ENCODE measurements around the gene CDK17. TPM values are rescaled to one million over a fixed set of nuclear protein-coding genes. Genes with fewer than 3 reads are reported as not detected.

The CDK17 gene
- total and polyA plus RNA-seq, 2 experiments from 2014 or later, result 29.3 to 62.7 TPM

GRCh38 chr12:96444399-96444798 is 44.2 kb upstream of the CDK17 start:
- no peaks in the 10 kb centered on the region for H3K9me2 ChIP-seq (ENCODE audit: insufficient read depth)
- H4K20me1 ChIP-seq (ENCODE audit: insufficient read depth), result no peaks in the 10 kb centered on the region
- H3K4me3 ChIP-seq, result no peak overlapping the region
- no peak for DNase-seq
- H3K9ac ChIP-seq, result no peak overlapping the region
- peaks cover 31% of the 10 kb centered on the region for H3K4me1 ChIP-seq (ENCODE audit: insufficient read depth)
- H3K9me3 ChIP-seq (ENCODE audit: low read depth), result no peaks in the 10 kb centered on the region
- no peaks in the 10 kb centered on the region for H3K79me2 ChIP-seq (ENCODE audit: insufficient read depth)
- no peaks in the 10 kb centered on the region for H3K36me3 ChIP-seq (ENCODE audit: low read depth)
- no peak overlapping the region for H3K4me2 ChIP-seq (ENCODE audit: unreplicated experiment)
- WGBS, 2 experiments (ENCODE audit: low coverage in 1 of 2, low lambda C conversion rate in 2 of 2, missing lambda C conversion rate in 2 of 2), result 97% methylated on average over 10 of the region's 10 CpGs
- no peaks in the 10 kb centered on the region for H3K27me3 ChIP-seq (replicated peaks; ENCODE audit: insufficient read depth)
- TF ChIP-seq EZH2phosphoT487 (IDR thresholded peaks at IDR 0.05; ENCODE audit: insufficient read depth, low read depth), result no peak
- TF ChIP-seq EZH2 (IDR thresholded peaks at IDR 0.05; ENCODE audit: insufficient read depth, poor library complexity, severe bottlenecking), result no peak
- no peak overlapping the region for H2AFZ ChIP-seq
- in situ Hi-C loops (cut with MboI), result no loop called here
- peak overlapping the region; percentile 89 for H3K27ac ChIP-seq
- peaks cover 31% of the 10 kb centered on the region for H3F3A ChIP-seq (ENCODE audit: insufficient read depth)

- H4K20me1 ChIP-seq (ENCODE audit: insufficient read depth), result no peaks in the 10 kb centered on the region
- H2AFZ ChIP-seq, result no peak overlapping the region
- no peak overlapping the region for H3K4me2 ChIP-seq (ENCODE audit: unreplicated experiment)
- 93 to 98% methylated on average over 3 of the region's 3 CpGs for WGBS, 2 experiments (ENCODE audit: low coverage in 1 of 2, low lambda C conversion rate in 2 of 2, missing lambda C conversion rate in 2 of 2)
- H3K36me3 ChIP-seq (ENCODE audit: low read depth), result no peaks in the 10 kb centered on the region
- no peaks in the 10 kb centered on the region for H3K9me3 ChIP-seq (ENCODE audit: low read depth)
- H3K27ac ChIP-seq, result no peak overlapping the region
- in situ Hi-C loops (cut with MboI), result no loop called here
- H3K9me2 ChIP-seq (ENCODE audit: insufficient read depth), result no peaks in the 10 kb centered on the region
- TF ChIP-seq EZH2 (IDR thresholded peaks at IDR 0.05; ENCODE audit: insufficient read depth, poor library complexity, severe bottlenecking) (no peak), EZH2phosphoT487 (IDR thresholded peaks at IDR 0.05; ENCODE audit: insufficient read depth, low read depth) (no peak)
- H3F3A ChIP-seq (ENCODE audit: insufficient read depth), result peaks cover 31% of the 10 kb centered on the region
- H3K9ac ChIP-seq, result no peak overlapping the region
- H3K79me2 ChIP-seq (ENCODE audit: insufficient read depth), result no peaks in the 10 kb centered on the region
- no peak overlapping the region for H3K4me3 ChIP-seq
- DNase-seq, result no peak
- peaks cover 31% of the 10 kb centered on the region for H3K4me1 ChIP-seq (ENCODE audit: insufficient read depth)
- H3K27me3 ChIP-seq (replicated peaks; ENCODE audit: insufficient read depth), result no peaks in the 10 kb centered on the region
Measured at GRCh38 chr12:96442906-96443305, 42.7 kb upstream of the CDK17 start.

DNA sequence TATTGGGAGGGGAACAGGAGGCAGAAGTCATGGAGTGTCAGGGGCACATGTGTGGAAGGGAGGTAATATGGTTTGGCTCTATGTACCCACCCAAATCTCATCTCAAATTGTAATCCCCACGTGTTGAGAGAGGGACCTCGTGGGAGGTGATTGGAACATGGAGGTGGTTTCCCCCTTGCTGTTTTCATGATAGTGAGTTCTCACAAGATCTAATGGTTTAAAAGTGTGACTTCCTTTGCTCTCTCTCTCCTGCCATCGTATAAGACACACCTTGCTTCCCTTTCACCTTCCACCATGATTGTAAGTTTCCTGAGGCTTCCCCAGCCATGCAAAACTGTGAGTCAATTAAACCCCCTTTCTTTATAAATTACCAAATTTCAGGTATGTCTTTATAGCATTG is 41.6 kb upstream of the CDK17 start:
- no peak for DNase-seq
- H4K20me1 ChIP-seq (ENCODE audit: insufficient read depth), result no peaks in the 10 kb centered on the region
- no peak overlapping the region for H2AFZ ChIP-seq
- no peak overlapping the region for H3K4me3 ChIP-seq
- H3K27ac ChIP-seq, result no peak overlapping the region
- H3K36me3 ChIP-seq (ENCODE audit: low read depth), result no peaks in the 10 kb centered on the region
- H3K9ac ChIP-seq, result no peak overlapping the region
- no peaks in the 10 kb centered on the region for H3K9me3 ChIP-seq (ENCODE audit: low read depth)
- H3K4me1 ChIP-seq (ENCODE audit: insufficient read depth), result peaks cover 23% of the 10 kb centered on the region
- in situ Hi-C loops (cut with MboI), result no loop called here
- H3K79me2 ChIP-seq (ENCODE audit: insufficient read depth), result no peaks in the 10 kb centered on the region
- H3F3A ChIP-seq (ENCODE audit: insufficient read depth), result peaks cover 25% of the 10 kb centered on the region
- WGBS, 2 experiments (ENCODE audit: low coverage in 1 of 2, low lambda C conversion rate in 2 of 2, missing lambda C conversion rate in 2 of 2), result 69 to 73% methylated on average over 3 of the region's 3 CpGs
- no peak overlapping the region for H3K4me2 ChIP-seq (ENCODE audit: unreplicated experiment)
- no peak for TF ChIP-seq EZH2 (IDR thresholded peaks at IDR 0.05; ENCODE audit: insufficient read depth, poor library complexity, severe bottlenecking)
- no peak for TF ChIP-seq EZH2phosphoT487 (IDR thresholded peaks at IDR 0.05; ENCODE audit: insufficient read depth, low read depth)
- H3K9me2 ChIP-seq (ENCODE audit: insufficient read depth), result no peaks in the 10 kb centered on the region
- no peaks in the 10 kb centered on the region for H3K27me3 ChIP-seq (replicated peaks; ENCODE audit: insufficient read depth)

- Histone ChIP-seq H3K27ac (no peak overlapping the region), H2AFZ (0 out of 2 replicates have a peak overlapping the region, but pooled peaks have one; percentile 1), H4K20me1 (ENCODE audit: insufficient read depth) (no peaks in the 10 kb centered on the region), H3K9me2 (ENCODE audit: insufficient read depth) (no peaks in the 10 kb centered on the region), H3K9ac (no peak overlapping the region), H3K4me3 (no peak overlapping the region), H3K4me2 (ENCODE audit: unreplicated experiment) (no peak overlapping the region), H3K27me3 (replicated peaks; ENCODE audit: insufficient read depth) (no peaks in the 10 kb centered on the region), H3K79me2 (ENCODE audit: insufficient read depth) (no peaks in the 10 kb centered on the region), H3K36me3 (ENCODE audit: low read depth) (no peaks in the 10 kb centered on the region), H3F3A (ENCODE audit: insufficient read depth) (0 out of 2 replicates have a peak, but pooled peaks cover 3% of the 10 kb centered on the region), H3K4me1 (ENCODE audit: insufficient read depth) (no peaks in the 10 kb centered on the region; the same call in none of the 2 replicates), H3K9me3 (ENCODE audit: low read depth) (no peaks in the 10 kb centered on the region)
- DNase-seq, result no peak
- in situ Hi-C loops (cut with MboI), result no loop called here
- no peak for TF ChIP-seq EZH2phosphoT487 (IDR thresholded peaks at IDR 0.05; ENCODE audit: insufficient read depth, low read depth)
- no peak for TF ChIP-seq EZH2 (IDR thresholded peaks at IDR 0.05; ENCODE audit: insufficient read depth, poor library complexity, severe bottlenecking)
- WGBS, 2 experiments (ENCODE audit: low coverage in 1 of 2, low lambda C conversion rate in 2 of 2, missing lambda C conversion rate in 2 of 2), result 81 to 89% methylated on average over 3 of the region's 3 CpGs
Measured at GRCh38 chr12:96438330-96438729, 38.1 kb upstream of the CDK17 start.

DNA sequence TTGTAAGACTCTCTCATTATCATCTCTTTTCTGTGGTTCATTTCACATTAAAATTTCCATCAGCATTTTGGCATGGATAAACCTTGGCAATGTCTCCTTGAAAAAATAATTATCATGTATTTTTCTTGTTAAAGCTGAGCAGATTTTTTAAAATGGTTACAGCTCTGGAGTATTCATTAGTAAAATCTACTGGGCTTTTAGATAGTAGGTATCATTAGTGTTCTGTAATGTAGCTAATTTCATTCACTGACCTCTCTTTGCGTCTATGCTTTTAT is 36.9 kb upstream of the CDK17 start:
- H3K4me2 ChIP-seq (ENCODE audit: unreplicated experiment), result no peak overlapping the region

More for the DNA sequence above, 36.9 kb upstream of the CDK17 start:
- H3K79me2 ChIP-seq (ENCODE audit: insufficient read depth), result no peaks in the 10 kb centered on the region
- no peaks in the 10 kb centered on the region for H3K9me2 ChIP-seq (ENCODE audit: insufficient read depth)
- WGBS, 2 experiments (ENCODE audit: low coverage in 1 of 2, low lambda C conversion rate in 2 of 2, missing lambda C conversion rate in 2 of 2), result 39 to 58% methylated on average over 1 of the region's 1 CpG
- H2AFZ ChIP-seq, result 0 out of 2 replicates have a peak overlapping the region, but pooled peaks have one; percentile 12
- no peak overlapping the region for H3K4me3 ChIP-seq
- no peaks in the 10 kb centered on the region for H4K20me1 ChIP-seq (ENCODE audit: insufficient read depth)
- in situ Hi-C loops (cut with MboI), result no loop called here
- no peaks in the 10 kb centered on the region for H3K36me3 ChIP-seq (ENCODE audit: low read depth)
- H3K27ac ChIP-seq, result no peak overlapping the region
- no peaks in the 10 kb centered on the region for H3K9me3 ChIP-seq (ENCODE audit: low read depth)
- H3K9ac ChIP-seq, result no peak overlapping the region
- TF ChIP-seq EZH2 (IDR thresholded peaks at IDR 0.05; ENCODE audit: insufficient read depth, poor library complexity, severe bottlenecking), result no peak
- TF ChIP-seq EZH2phosphoT487 (IDR thresholded peaks at IDR 0.05; ENCODE audit: insufficient read depth, low read depth), result no peak
- no peak for DNase-seq
- no peaks in the 10 kb centered on the region for H3K27me3 ChIP-seq (replicated peaks; ENCODE audit: insufficient read depth)
- no peaks in the 10 kb centered on the region; the same call in none of the 2 replicates for H3K4me1 ChIP-seq (ENCODE audit: insufficient read depth)
- 0 out of 2 replicates have a peak, but pooled peaks cover 3% of the 10 kb centered on the region for H3F3A ChIP-seq (ENCODE audit: insufficient read depth)
